Kidney capillary endothelial cell (primary cell): ENCODE data around the gene DTX3L.

Source experiments
- DNase-seq: peaks from one replicate; pipeline ENCODE4 v3.0.0-alpha.2; 2018; ENCODE audit warnings: low spot score

DTX3L gene

DNA sequence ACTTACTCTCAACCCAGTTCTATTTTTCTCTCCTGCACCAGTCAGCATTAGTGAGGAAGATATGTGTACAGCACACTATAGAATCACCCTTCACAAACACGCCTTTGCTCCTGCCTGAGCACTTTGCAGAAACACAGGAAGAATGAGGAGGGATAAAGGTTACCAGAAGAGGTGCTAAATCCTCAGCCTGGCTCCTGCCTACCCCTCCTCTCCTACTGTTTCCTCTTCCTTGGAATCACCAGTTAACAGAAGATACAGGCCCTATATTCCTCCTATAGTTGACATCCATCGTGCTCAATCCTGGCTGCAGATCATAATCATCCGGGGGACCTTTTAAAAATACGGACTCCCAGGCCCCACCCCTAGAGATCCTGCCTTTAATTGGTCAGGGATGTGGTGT is 42.2 kb downstream of the DTX3L start:
- no peak for DNase-seq

DNA sequence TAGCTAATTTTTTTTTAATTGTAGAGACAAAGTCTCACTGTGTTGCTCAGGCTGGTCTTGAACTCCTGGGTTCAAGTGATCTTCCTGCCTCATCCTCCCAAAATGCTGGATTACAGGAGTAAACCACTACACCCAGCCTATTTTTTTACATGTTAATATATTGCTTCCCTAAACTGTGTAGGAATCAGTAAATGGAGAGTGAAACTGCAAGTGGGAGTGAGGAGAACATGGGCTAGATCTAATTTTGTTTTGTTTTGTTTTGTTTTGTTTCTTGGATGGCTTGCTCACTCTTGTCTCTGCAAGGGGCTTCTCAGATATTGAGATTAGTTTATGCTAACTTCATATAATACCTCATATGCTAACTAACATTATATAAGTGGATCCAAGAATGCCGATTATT is 44.8 kb downstream of the DTX3L start:
- DNase-seq: no peak

DNA sequence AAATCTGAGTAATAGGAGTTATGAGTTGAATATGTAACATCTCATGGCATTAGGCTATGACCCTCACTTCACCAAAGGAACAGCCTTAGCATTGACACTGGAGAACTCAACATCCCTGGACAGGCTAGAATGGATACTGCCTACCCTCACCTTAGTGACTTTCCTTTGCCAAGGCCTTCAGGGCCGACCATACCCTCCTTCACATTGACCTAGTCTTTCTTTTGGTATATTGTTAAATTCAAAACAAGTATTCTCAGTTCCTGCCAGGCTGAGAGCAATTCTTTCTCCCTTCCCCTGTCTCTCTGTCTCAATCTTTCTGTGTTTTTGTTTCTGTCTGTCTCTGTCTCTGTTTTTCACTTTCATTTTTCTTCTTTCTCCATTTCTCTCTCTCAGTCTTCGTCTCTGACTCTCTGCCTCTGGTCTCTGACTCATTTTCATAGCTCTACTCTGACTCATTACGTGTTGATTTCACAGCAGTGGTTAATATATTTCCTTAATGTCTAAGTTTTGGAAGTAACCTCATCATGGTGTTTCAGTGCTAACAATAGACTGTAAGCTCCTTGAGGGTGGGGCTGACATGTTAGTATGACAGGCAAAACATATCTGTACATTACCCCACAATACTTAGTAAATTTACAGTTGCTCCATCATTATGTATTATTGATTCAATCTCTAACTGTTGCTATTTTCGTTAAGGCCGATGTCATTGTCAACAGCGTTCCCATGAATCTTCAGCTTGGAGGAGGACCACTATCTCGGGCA is 45.8 kb downstream of the DTX3L start:
- peak; percentile 12 for DNase-seq

DNA sequence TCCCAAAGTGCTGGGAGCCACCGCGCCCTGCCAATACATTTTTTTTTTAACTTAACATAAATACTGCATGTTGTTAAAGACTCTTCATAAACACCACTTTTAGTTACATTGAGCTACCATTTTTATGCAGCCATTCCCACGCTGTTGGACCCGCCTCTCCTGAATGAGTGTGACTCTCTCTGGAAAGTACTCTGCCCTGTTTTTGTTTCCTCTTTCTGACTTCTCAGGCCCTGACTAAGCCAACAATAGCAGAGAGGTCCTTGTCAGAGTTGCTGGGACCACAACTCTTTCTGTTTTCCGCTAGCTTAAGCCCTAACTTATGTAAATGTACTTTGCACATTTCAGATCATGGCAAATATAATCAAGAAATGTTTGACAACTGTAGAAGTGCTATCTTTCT is 48.6 kb downstream of the DTX3L start:
- no peak for DNase-seq

DNA sequence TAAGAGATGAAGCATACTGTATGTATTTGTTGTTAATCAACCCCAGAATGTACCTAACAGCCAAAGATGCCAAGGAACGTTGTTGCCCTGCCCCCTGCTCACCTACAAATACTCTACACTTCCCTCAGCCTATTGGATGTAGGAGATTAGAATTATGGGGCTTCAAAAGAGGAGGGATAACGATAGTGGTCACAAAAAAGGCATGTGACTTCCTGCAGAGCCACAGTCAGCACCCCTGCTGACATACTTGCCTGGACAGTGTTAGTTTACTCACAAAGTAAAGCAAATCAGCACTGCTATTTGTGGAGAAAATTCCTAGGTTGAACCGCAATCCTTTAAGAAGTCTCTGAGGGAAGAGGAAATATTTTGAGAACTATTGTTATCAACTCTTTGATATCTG is 51.2 kb downstream of the DTX3L start:
- DNase-seq: no peak

DNA sequence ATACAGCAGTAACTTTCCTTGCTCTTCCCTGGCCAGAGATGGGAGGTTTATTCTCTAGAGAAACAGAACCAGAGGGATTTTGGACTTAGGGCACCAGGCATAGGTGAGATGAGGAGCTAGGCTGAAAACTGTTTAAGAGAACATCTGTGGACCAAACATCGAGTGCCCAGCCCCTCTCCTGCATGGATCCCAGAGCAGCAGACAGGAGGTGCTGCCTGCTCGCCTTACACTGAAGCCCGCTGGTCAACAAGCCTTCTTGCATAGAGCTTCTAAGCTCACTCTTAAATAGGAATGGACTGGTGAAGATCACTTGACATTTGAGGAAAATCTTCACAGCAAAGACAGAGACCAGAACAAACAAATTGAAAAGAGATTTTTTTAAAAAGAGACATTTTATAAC is 54.5 kb downstream of the DTX3L start:
- no peak for DNase-seq

DNA sequence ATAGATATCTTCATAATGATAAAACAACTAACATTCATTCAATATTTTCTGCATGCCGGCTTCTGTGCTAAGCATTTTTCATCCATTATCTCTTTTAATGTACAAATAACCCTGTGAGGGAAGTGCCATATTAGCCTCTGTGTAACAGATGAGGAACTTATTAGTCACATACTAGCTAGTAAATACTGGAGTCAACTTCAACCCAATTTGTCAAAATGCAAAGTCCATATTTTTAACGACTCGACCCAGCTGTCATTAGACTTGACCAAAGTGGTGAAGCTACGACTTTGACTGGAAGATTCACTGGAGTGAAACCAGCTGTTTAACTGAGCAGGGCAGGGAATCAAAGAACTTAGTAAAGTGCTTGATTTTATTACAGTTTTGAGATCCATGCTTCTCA is 54.9 kb downstream of the DTX3L start:
- DNase-seq: no peak

DNA sequence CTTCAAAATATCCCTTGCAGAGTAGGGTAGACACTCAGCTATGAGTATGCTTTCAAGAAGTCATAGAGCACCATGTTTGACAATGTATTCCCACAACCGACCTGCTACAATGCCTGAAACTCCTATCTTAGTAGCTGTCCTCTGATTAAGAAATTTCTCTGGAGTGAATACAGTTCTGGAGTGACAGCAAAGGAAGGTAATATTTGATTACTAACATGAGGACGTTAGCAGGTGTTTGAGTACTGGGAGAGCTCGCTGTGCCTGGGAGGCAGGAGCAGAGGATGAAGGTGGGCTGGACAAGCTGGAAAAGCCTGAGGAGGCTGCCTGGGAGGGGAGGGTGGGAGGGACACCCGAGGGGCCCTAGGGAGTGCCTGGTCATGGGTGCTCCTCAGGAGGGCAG is 56.3 kb downstream of the DTX3L start:
- no peak for DNase-seq

DNA sequence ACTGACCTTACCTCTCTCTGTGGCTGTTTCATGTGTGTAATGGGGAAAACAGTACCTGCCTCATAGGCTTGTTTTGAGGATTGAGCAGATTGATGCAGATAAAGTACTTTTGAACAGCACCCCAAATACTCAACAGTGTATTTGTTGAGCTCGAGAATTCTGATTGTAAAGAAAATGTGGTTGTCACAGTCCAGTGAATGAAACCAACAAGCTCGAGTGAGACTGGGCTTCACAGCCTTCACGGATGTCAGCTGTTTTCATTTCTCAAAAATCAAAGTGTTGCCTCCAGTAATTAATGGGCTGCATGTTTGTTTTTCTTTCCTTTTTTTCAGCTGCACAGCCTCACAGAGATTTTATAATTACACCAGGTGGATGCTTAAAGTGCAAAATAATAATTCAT is 57.0 kb downstream of the DTX3L start:
- DNase-seq: no peak

DNA sequence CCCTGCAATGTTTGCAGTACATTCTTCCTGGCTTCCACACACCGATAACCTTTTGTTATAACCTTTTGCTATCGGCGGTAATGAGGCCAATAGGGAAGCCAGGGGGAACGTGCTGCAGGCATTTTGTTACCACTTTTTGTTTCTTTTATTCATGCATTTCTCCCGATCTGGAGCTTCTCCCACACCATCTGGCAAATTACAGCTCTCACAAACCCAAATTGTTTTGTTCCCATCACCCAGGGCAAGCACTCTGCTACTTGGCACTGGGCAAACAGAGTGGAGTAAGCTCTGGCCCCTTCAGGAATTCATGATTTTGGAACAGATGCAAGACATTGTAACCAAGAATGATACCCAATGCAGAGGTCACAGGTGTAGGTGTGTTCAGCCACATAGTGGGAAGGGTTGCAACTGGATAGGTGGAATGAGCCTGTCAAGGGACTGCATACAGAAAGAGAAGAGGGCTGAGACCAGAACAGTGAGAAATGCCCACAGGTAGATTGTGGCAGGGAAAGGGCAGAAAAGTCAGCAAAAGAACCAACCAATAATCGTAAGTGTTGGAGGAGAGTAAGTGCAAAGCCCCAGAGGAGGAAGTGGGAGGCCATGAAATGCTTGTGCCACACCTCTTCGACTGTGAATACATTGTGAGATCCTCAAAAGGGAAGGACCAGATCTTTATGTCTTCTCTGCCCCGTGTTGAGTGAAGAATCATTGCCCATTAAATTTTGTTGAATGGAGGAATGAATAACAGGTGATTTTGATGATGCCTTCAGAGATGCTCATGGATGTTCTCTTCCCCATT is 59.1 kb downstream of the DTX3L start:
- DNase-seq: no peak
